H1 (cell line): ENCODE measurements around the gene TMPRSS4. TPM values are rescaled to one million over a fixed set of nuclear protein-coding genes. Genes with fewer than 3 reads are reported as not detected.

Experiments
- CTCF ChIA-PET: fragments of 300-600 bp; sonication (Branson Sonifier 250); formaldehyde crosslinking; loops from one replicate; lab custom pipeline; 2021; ENCODE audit not compliant: partially characterized antibody; lab: Charles Lee
- POLR2A ChIA-PET: fragments of 300-600 bp; sonication (Branson Sonifier 250); formaldehyde crosslinking; loops from one replicate; lab custom pipeline; 2021; ENCODE audit warnings: inconsistent platforms; ENCODE audit not compliant: partially characterized antibody; lab: Charles Lee
- DNase-seq, 2 experiments: peaks; one replicate each; pipeline versions ENCODE4 v3.0.0 to v3.0.0-alpha.2; 2010 to 2022; ENCODE audit warnings: low spot score in 2 of 2, low read depth in 1 of 2, mixed read lengths in 1 of 2
- FAIRE-seq: peaks from 2 replicates; lab custom pipeline; 2011; peaks lifted over from hg19 to GRCh38; lab: Jason Lieb, UNC
- H2AFZ ChIP-seq: 2 replicates; pipeline ENCODE4 v1.8.1; 2012; ENCODE audit warnings: low read length, inconsistent platforms
- H2AK5ac ChIP-seq: 2 replicates; pipeline ENCODE4 v1.6.1; 2013; ENCODE audit warnings: low read depth, low read length
- H2BK120ac ChIP-seq: replicated peaks from 2 replicates; pipeline ENCODE3; 2013; ENCODE audit warnings: low read depth, low read length, inconsistent platforms
- H2BK12ac ChIP-seq: 2 replicates; pipeline ENCODE4 v1.6.1; 2013; ENCODE audit warnings: low read depth, low read length
- H2BK15ac ChIP-seq: 2 replicates; pipeline ENCODE4 v1.6.1; 2013; ENCODE audit warnings: low read length
- H2BK20ac ChIP-seq: 2 replicates; pipeline ENCODE4 v1.6.1; 2013; ENCODE audit warnings: low read length
- H2BK5ac ChIP-seq: 2 replicates; pipeline ENCODE4 v1.6.1; 2013; ENCODE audit warnings: low read depth, low read length
- H3K14ac ChIP-seq: 2 replicates; pipeline ENCODE4 v1.6.1; 2013; ENCODE audit warnings: inconsistent platforms; ENCODE audit not compliant: insufficient read length
- H3K18ac ChIP-seq: 2 replicates; pipeline ENCODE4 v1.6.1; 2013; ENCODE audit warnings: low read length; ENCODE audit errors: extremely low read depth
- H3K23ac ChIP-seq: 2 replicates; pipeline ENCODE4 v1.6.1; 2013; ENCODE audit warnings: inconsistent platforms; ENCODE audit not compliant: insufficient read length
- H3K23me2 ChIP-seq: 2 replicates; pipeline ENCODE4 v1.6.1; 2013; ENCODE audit warnings: low read depth, low read length
- H3K27ac ChIP-seq: 2 replicates; pipeline ENCODE4 v1.6.1; 2011; ENCODE audit warnings: low read depth, low read length, inconsistent platforms
- H3K27me3 ChIP-seq, 4 experiments: replicated peaks in 1 of 4; 1 replicate in 1 of 4; 2 replicates in 3 of 4; pipeline versions ENCODE4 v1.6.1 to v1.8.1; 2011 to 2013; ENCODE audit warnings: low read length in 3 of 4, mild to moderate bottlenecking in 3 of 4, inconsistent platforms in 2 of 4, mixed read lengths in 2 of 4, moderate library complexity in 1 of 4; ENCODE audit not compliant: control insufficient read depth in 3 of 4, insufficient read depth in 3 of 4; ENCODE audit errors: extremely low read depth in 1 of 4
- H3K36me3 ChIP-seq, 4 experiments: 2 replicates each; pipeline versions ENCODE4 v1.6.1 to v1.8.1; 2011 to 2013; ENCODE audit warnings: mild to moderate bottlenecking in 4 of 4, low read length in 3 of 4, moderate library complexity in 2 of 4, control low read depth in 1 of 4, inconsistent platforms in 1 of 4; ENCODE audit not compliant: insufficient read depth in 4 of 4, control insufficient read depth in 2 of 4
- H3K4ac ChIP-seq: replicated peaks from 2 replicates; pipeline ENCODE3; 2013; ENCODE audit warnings: low read length, low read depth, mixed read lengths, inconsistent platforms; ENCODE audit not compliant: insufficient read length
- H3K4me1 ChIP-seq, 4 experiments: replicated peaks in 1 of 4; 1 replicate in 1 of 4; 2 replicates in 3 of 4; pipeline versions ENCODE4 v1.6.1 to v1.8.1; 2011 to 2013; ENCODE audit warnings: low read length in 3 of 4, inconsistent platforms in 2 of 4, mixed read lengths in 1 of 4; ENCODE audit not compliant: insufficient read depth in 4 of 4, control insufficient read depth in 3 of 4
- H3K4me2 ChIP-seq, 2 experiments: 2 replicates each; pipeline versions ENCODE4 v1.6.1 to v1.8.1; 2011 to 2013; ENCODE audit warnings: low read depth in 2 of 2, low read length in 2 of 2, control low read depth in 1 of 2, inconsistent platforms in 1 of 2, mild to moderate bottlenecking in 1 of 2; ENCODE audit not compliant: insufficient read depth in 1 of 2
- H3K4me3 ChIP-seq, 4 experiments: fragments of 200-600, 300-600 bp in 1 of 4; sonication (generic), shearing (Covaris generic), sonication (Bioruptor Twin) in 1 of 4; 2 replicates each; pipeline versions ENCODE4 v1.5.1 to v1.8.1; 2011 to 2016; ENCODE audit warnings: low read length in 4 of 4, low read depth in 3 of 4, control low read depth in 2 of 4, inconsistent platforms in 2 of 4, mild to moderate bottlenecking in 2 of 4, mixed read lengths in 1 of 4, moderate library complexity in 1 of 4; ENCODE audit not compliant: insufficient read depth in 2 of 4; ENCODE audit errors: extremely low read depth in 1 of 4
- H3K56ac ChIP-seq: replicated peaks from 2 replicates; pipeline ENCODE3; 2013; ENCODE audit warnings: low read depth, mild to moderate bottlenecking, mixed read lengths, low read length, inconsistent platforms; ENCODE audit not compliant: insufficient read length
- H3K79me1 ChIP-seq: 2 replicates; pipeline ENCODE4 v1.6.1; 2013; ENCODE audit warnings: low read depth, low read length, control low read depth
- H3K79me2 ChIP-seq, 2 experiments: 2 replicates each; pipeline versions ENCODE4 v1.6.1 to v1.8.1; 2012 to 2013; ENCODE audit warnings: low read length in 2 of 2, mild to moderate bottlenecking in 2 of 2, inconsistent platforms in 1 of 2; ENCODE audit not compliant: insufficient read depth in 2 of 2, control insufficient read depth in 1 of 2
- H3K9ac ChIP-seq, 4 experiments: replicated peaks in 1 of 4; 1 replicate in 1 of 4; 2 replicates in 3 of 4; pipeline versions ENCODE4 v1.6.1 to v1.8.1; 2011 to 2013; ENCODE audit warnings: low read depth in 3 of 4, low read length in 3 of 4, control low read depth in 2 of 4, mild to moderate bottlenecking in 2 of 4, moderate library complexity in 2 of 4, inconsistent platforms in 1 of 4; ENCODE audit errors: extremely low read depth in 1 of 4
- H3K9me3 ChIP-seq, 2 experiments: 2 replicates each; pipeline versions ENCODE4 v1.6.1 to v1.8.1; 2012 to 2013; ENCODE audit warnings: mild to moderate bottlenecking in 2 of 2, moderate library complexity in 2 of 2, control low read depth in 1 of 2, inconsistent platforms in 1 of 2, low read depth in 1 of 2, low read length in 1 of 2, mixed read lengths in 1 of 2; ENCODE audit not compliant: insufficient read depth in 2 of 2
- H4K20me1 ChIP-seq, 2 experiments: replicated peaks in 1 of 2; 2 replicates each; pipeline versions ENCODE3 to v1.8.1; 2011 to 2013; ENCODE audit warnings: inconsistent platforms in 2 of 2, low read length in 2 of 2, mild to moderate bottlenecking in 1 of 2; ENCODE audit not compliant: insufficient read depth in 2 of 2, control insufficient read depth in 1 of 2
- H4K5ac ChIP-seq: 2 replicates; pipeline ENCODE4 v1.6.1; 2013; ENCODE audit warnings: low read length, low read depth, mixed read lengths, inconsistent platforms; ENCODE audit not compliant: insufficient read length
- H4K8ac ChIP-seq: 2 replicates; pipeline ENCODE4 v1.8.0; 2013; ENCODE audit warnings: mild to moderate bottlenecking, moderate library complexity, low read length, inconsistent platforms; ENCODE audit not compliant: insufficient read depth; ENCODE audit errors: extremely low read depth
- H4K91ac ChIP-seq: replicated peaks from 2 replicates; pipeline ENCODE3; 2013; ENCODE audit warnings: low read length, mixed read lengths, inconsistent platforms; ENCODE audit not compliant: insufficient read length
- ATF3 ChIP-seq: IDR thresholded peaks from 2 replicates; pipeline ENCODE4 v1.6.1; 2011; ENCODE audit warnings: low read depth, mild to moderate bottlenecking, low read length; ENCODE audit not compliant: insufficient read depth
- GABPA ChIP-seq: IDR thresholded peaks from 2 replicates; pipeline ENCODE4 v1.6.1; 2011; ENCODE audit warnings: mild to moderate bottlenecking, low read length, moderate library complexity, borderline replicate concordance; ENCODE audit not compliant: insufficient read depth
- NANOG ChIP-seq: IDR thresholded peaks from 2 replicates; pipeline ENCODE4 v1.6.1; 2011; ENCODE audit warnings: low read length, low read depth, mild to moderate bottlenecking, inconsistent platforms; ENCODE audit not compliant: insufficient read depth, poor library complexity, severe bottlenecking
- RFX5 ChIP-seq: IDR thresholded peaks from 2 replicates; pipeline ENCODE4 v1.6.1; 2011; ENCODE audit warnings: low read depth, low read length, improper control_type of control experiment, borderline replicate concordance
- RNF2 ChIP-seq: fragments of 200-900, 300-1000 bp; sonication (generic); IDR thresholded peaks from 2 replicates; pipeline ENCODE4 v1.7.1; 2016; ENCODE audit warnings: borderline replicate concordance, low read depth, mild to moderate bottlenecking, antibody characterized with exemption, low read length; ENCODE audit not compliant: poor library complexity, severe bottlenecking; ENCODE audit errors: missing control alignments
- WGBS, 2 experiments: shearing (Covaris generic) in 1 of 2; methylation state at CpG; one replicate each; pipeline versions ENCODE4 v1.1.6 to v1.1.7; 2013 to 2015; ENCODE audit warnings: low lambda C conversion rate in 2 of 2, mixed read lengths in 2 of 2, inconsistent platforms in 1 of 2, low coverage in 1 of 2, missing lambda C conversion rate in 1 of 2; ENCODE audit not compliant: insufficient replicate concordance in 2 of 2, insufficient coverage in 1 of 2, insufficient read length in 1 of 2; ENCODE audit errors: extremely low coverage in 1 of 2, missing lambda C conversion rate in 1 of 2; 5-methylcytosine and 5-hydroxymethylcytosine counted together
- polyA plus RNA-seq, 7 experiments: library from polyadenylated mRNA; depleted of rRNA in 3 of 7; stranded (reverse) in 5 of 7; unstranded in 2 of 7; fragments of >200 nt in 5 of 7; fragments of 200-250 nt in 2 of 7; gene quantifications; 1 replicate in 5 of 7; 2 replicates in 1 of 7; 4 replicates in 1 of 7; pipeline versions ENCODE4 v1.2.1 to v1.2.3, GENCODE V29; 2011 to 2013; ENCODE audit warnings: missing spikeins in 2 of 7, mixed read lengths in 2 of 7
- total RNA-seq: library from RNA; stranded (reverse); fragmentation: NEBNext Ultra II Directional; extraction: Animal tissue kit (Norgen Biotek cat#: 25700); gene quantifications from 2 replicates; pipeline ENCODE4 v1.2.1, GENCODE V29; 2021

TMPRSS4 gene
- total and polyA plus RNA-seq, 2 of the 8 experiments (the other 6 are each of a cell fraction or from before 2014, with no cell fraction given), result 0.11 to 0.58 TPM

- CTCF ChIA-PET, result interaction anchor here (1.1 to 12.7 kb wide), 2 partner anchors 20 to 29 kb away, joined by 5 to 245 read pairs; no protein-coding TSS in a partner anchor
- H3K23me2 ChIP-seq, result peaks cover 21% of the 10 kb centered on the region
- no peaks in the 10 kb centered on the region for H3K79me1 ChIP-seq
- no peak overlapping the region for H3K18ac ChIP-seq
- POLR2A ChIA-PET, result no interaction called here
- H3K4me3 ChIP-seq, result peak overlapping the region in 1 of 4 experiments; percentile 96; a peak in 2 of 8 replicates
- H2BK12ac ChIP-seq, result no peak overlapping the region
- H2BK120ac ChIP-seq, result no peak overlapping the region
- H4K91ac ChIP-seq, result no peak overlapping the region
- H3K9ac ChIP-seq, result no peak overlapping the region
- no peaks in the 10 kb centered on the region for H3K36me3 ChIP-seq
- H3K9me3 ChIP-seq, result no peaks in the 10 kb centered on the region
- FAIRE-seq, result no peak
- no peak overlapping the region; the same call in 1 of the 2 replicates for H2BK5ac ChIP-seq
- no peaks in the 10 kb centered on the region for H3K79me2 ChIP-seq
- H3K27ac ChIP-seq, result no peak overlapping the region
- DNase-seq, result no peak
- peak overlapping the region; percentile 91 to 98; a peak in 3 of 4 replicates for H3K4me2 ChIP-seq
- no peak overlapping the region for H4K5ac ChIP-seq
- H3K14ac ChIP-seq, result no peak overlapping the region
- TF ChIP-seq NANOG, result no peak
- TF ChIP-seq RFX5, result no peak
- no peak for TF ChIP-seq ATF3
- no peak for TF ChIP-seq RNF2
- TF ChIP-seq GABPA, result no peak
- H2AK5ac ChIP-seq, result no peak overlapping the region; the same call in 1 of the 2 replicates
- 0 out of 2 replicates have a peak overlapping the region, but pooled peaks have one; percentile 84 for H2BK15ac ChIP-seq
- WGBS, 2 experiments, result 76% methylated on average over 5 of the region's 5 CpGs; no CpG with 5 or more reads in 1 of the 2 experiments
- peaks cover 0 to 2% of the 10 kb centered on the region in 2 experiments for H4K20me1 ChIP-seq
- H2BK20ac ChIP-seq, result no peak overlapping the region
- no peak overlapping the region for H4K8ac ChIP-seq
- H2AFZ ChIP-seq, result no peak overlapping the region
- H3K23ac ChIP-seq, result no peak overlapping the region
- H3K56ac ChIP-seq, result no peak overlapping the region
- H3K27me3 ChIP-seq, result peaks cover 29 to 66% (median 65%) of the 10 kb centered on the region in 4 experiments
- H3K4ac ChIP-seq, result no peak overlapping the region
- H3K4me1 ChIP-seq, result peaks cover 4 to 58% (median 37%) of the 10 kb centered on the region in 4 experiments
These were observed 74.6 kb downstream of the TMPRSS4 start for GRCh38 chr11:118151431-118151830.
